GM21447 (cell line): ENCODE measurements around the gene SNED1.

Experiments used
- ATAC-seq: cut with Tn5 transposase; IDR thresholded peaks from one replicate; pipeline ENCODE4 v1.9.1; 2021; ENCODE audit not compliant: unreplicated experiment

The SNED1 gene

DNA sequence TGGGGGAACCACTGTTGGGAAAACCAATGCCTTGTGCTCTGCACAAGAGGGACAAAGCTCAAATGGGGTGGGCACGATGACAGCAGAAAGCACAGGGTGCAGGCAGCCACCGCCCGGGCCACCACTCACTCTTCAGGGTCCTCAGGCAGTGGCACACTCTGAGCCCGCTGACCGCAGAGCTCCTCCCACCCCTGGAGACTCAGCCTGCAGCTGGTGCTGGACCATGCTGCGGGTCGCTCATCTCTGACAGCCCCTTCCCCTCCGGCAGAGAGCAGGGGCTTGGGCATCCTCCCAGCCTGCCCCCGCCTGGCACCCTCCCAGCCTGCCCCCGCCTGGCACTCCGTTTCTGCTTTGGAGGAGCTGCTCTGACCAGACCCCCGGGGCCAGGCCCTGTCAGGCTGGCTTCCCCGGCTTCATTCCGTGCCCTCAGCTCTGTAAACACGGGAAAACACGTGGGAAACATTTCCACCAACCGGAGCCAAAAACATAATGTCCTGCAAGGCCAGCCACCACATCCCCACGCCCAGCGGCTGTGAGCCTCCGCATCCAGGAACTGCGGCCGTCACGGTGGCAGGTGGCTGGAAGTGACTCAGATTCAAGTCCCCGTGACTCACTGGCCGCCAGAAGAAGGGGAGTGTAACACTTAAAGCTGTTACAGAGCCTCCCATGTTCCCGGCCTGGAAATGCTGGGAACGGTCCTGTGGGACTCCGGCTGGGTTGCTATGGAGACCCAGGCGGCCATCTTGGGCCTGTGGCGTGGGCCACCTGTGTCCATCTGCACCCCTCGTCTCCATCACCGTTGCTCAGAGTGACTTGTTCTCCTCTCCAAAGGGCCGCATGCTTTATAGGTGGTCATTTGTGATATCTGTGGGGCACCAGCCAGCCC is 6.8 kb upstream of the SNED1 start:
- no peak for ATAC-seq

DNA sequence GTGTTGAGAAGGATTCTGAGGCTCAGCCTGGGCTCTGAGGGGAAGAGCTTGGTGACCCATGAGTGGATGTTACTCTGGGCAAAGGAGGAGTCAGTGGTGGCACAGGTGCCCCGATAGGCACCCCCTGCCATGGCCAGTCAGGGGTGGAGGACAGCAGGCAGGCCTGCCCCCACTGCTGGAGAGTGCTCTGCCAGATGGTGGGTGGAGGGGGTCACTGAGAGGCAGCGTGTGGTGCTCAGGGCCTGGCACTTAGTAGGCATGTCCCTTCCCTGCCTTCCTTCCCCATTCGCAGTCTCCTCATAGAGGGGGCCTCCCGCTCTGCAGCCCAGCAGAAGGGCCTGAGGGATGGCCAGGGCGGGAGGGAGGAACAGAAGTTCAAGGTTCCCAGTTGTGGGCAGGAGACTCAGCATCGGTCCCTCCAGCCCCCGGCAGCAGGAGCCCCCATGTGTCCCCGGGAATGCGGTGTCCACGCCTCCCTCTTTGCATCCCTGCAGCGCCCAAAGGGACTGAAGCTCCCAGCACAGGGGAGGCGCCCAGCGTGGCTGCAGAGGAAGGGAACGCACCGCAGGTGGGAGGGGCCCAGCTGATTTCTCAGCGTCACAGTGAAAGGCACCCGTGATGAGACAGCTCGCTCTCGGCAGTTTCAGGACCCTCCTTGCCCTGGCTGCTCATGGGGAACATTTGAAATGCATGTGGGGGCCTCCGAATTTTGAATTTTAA is 5.7 kb upstream of the SNED1 start:
- no peak for ATAC-seq

DNA sequence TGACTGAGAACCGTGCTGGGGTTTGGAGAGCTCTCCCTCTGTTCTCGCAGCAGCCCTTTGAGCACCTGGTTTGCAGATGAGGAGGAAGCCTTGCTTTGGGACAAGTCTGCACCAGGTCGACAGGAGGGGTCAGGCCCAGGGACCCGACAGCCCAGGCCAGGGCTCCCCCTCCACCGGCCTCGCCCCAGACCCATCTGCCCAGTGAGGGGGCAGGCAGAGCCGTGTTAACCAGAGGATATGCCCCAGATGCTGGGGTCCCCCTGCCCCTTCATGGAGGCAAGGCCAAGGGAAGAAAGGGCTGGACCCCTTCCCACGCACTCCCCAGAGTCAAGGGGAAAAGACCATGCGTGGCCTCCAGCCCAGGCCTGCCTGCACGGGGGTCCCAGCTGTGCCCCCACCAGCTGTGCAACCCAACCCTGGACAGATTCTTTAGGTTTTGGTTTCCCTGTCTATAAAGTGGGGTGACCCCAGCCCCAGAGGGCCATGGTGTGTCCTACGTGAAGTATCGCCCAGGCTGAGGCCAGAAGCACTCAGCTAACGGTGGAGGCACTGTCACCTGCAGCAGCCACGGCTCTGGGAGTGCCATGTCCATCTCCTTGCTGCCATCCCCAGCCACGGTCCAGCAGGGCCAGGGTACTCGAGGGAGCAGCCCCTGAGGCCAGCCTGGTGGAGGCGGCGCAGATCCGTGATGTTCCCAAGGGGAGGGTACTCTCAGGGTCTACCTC is 4.8 kb upstream of the SNED1 start:
- ATAC-seq, result no peak

DNA sequence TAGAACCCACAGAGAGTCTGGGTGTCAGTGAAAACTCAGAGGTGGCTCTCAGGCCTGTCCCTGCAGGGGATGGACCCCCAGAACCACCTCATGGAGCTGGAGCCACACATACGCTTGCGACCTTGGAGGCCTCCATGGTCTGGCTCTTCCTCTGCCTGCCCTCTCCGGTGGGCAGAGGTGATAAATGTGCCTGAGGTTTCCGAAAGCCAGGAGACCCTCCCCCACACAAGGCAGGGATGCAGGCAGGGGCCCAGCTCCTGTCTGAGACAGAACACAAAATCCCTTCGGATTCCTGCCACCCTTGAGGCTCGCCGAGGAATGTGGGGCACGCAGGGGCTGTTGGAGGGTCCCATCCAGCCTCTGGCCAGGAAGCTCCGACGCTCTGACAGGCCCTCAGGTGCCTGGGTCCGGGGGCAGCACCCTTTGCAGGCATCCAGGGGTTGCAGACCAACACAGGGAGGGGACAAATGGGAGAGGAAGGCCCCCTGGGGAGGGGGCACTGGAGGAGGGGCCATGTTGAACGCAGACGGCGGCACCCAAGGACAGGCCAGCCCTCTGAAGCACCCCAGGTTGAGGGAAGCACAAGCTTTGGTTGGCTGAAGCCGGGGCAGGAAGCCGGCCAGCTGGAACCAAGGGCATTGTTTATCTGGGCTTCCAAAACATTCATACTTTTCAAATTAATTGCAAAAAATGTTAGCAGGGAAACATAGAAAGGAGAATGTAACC is 4.1 kb upstream of the SNED1 start:
- ATAC-seq, result no peak

DNA sequence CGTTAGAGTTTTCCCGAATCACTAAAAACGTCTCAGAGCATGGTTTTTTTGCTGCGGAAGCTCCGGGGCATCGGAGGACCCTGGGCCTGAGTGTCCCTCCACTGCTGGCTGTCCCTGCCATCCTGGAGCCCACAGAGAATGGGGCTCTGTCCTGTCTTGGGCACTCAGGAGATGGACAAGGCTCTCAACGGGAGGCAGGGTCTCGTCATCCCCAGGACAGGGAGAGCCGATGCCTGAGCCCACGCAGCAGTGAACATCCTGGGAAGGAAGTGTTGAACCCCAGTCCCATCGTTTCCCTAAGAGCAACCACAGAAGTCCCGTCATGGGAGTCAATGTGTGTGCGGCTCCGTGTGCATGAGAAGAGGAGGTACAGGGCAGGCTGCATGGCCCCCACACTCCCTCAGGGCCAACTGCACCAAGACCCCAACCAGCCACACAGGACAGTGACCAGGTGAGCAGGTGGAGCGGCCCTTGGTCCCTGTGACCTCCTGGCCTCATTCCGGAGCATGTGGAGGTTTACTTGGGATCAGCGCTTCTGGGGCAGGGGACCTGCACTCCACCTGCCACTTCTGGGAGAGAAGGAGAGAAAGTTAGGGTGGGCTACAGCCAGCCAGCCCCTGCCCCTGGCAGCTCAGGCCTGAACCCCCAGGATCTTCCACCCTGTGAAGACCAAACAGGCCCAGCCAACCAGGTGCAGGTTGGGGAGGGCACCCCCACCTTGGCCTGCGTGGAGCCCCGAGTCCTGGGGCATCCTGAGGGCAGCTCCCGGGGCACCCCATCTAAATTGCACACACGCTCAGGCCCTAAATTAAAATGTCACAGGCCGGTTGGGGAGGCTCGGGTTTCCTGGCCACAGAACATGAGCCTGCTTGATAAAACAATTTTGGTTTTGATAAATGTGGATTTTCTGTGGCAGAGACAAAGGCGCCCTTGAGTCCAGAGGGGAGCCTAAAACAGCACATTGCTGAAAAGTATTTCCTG is 3.1 kb upstream of the SNED1 start:
- ATAC-seq, result no peak

DNA sequence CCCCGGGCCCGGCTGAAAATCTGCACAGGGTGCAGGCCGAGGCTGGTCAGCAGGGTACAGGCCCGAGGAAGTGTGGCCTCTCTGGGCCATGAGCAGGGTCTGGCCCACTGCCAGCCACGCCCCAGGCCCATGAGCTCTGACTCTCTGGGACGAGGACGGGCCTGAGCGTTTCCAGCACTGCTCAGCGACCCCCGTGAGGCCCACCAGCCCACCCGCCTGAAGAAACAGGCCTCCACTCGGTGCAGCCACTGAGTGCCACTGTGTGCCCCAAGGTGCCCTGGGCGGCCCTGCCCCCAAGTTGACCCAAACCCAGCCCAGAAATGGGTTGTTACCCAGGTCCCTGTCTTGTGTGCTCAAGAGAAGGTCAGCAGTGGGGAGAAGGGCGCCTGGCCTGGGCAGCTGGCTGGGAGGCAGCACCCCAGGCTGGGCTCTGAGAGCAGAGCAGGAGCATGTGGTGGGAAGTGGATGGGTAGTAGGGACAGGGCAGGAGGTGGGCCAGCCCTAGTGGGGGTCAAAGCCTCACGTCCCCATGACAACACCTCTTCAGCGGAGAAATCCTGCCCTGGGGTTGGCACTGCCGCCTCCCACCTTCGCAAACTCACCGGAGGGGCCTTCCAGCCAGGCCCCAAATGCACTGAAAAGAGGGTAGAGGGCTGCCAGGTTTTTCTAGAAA is 2.1 kb upstream of the SNED1 start:
- no peak for ATAC-seq

DNA sequence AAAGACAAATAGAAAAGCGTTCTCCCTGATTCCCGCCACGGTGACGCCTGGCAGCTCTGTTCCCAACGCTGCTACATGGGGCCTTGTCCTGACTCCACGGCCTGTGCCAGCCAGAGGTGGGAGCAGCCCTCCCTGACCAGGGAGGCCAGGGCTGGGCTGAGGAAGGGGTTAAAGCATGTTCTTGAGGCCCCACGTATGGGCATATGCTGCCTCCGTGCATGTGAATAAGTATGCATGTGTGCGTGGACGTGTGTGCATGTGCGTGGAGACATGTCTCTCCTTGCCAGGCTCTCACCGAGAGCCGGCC is 1.6 kb upstream of the SNED1 start:
- ATAC-seq, result no peak

DNA sequence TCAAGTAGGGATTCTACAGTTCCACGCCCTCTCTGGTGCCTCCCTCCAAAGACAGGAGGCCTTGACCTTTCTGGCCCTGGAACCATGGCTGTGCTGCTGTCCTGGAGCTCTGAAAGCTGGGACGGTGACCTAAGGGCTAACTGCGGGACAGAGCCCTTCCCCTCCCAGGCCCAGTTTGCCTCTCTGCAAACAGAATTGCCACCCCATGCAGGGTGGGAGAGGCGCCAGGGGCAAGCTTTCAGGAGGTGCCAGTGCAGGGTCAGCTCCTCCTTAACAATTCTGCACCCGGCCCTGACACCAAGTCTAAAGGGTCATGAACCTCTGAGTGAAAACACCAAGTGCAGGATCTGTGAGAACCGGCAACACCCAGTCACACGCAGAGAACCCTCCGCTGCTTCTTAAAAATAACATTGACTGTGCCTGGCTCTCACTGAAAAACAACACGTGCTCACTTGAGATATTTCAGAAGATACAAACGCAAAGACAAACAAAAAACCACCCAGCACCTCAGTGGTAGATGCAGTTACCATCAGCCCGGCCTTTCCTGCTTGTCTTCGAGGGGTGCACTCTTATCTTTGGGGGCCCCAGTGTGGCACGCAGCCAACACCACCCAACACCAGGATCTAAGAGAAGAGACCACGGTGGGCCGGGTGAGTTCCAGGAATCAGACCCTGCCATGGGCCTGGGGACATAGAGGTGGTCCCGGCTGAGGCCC is 1.1 kb upstream of the SNED1 start:
- no peak for ATAC-seq

DNA sequence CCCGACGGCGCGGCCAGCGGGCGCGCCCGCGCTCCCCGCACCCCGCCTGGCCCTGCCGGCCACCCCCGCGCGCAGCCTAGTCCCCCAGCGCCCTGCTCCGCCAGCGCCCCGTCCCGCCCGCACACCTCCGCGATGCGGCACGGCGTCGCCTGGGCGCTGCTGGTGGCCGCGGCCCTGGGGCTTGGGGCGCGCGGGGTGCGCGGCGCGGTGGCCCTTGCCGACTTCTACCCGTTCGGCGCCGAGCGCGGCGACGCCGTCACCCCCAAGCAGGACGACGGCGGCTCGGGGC is 232 bp downstream of the SNED1 start:
- no peak for ATAC-seq

DNA sequence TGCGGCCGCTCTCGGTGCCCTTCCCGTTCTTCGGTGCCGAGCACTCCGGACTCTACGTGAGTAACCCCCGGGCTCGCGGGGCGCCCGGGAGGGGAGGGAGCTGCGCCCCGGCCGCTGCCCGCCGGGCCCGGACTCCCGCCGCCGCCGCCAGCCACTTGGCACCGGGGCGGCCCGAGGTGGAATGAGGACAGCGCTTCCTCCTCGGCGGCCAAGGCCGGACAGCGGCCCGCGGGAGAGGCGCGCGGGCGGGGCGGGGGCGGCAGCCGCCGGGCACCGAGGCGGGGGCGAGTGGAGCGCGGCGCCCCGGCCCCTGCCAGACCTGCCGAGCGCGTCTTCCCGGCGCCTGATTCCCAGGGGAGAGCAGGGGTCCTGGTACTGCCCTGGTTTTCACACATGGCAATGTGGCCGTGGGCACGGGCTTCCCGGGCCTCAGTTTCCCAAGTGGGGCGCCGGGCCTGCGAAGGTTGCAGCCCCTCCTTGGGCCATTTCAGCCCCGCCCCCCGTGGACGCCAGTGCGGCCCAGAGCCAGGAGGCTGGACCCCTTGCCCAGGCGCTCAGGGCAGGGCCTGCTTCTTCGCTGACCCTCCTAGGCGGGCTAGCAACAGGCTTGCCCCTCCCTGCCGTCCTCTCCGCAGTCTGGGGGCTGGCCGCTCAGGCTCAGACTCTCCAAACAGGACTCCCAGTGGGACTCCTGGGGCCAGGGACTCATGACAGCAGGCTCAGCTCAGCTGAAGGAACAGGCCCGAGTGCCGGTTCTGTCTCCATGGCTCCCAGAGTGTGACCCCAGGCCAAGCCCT is 775 bp downstream of the SNED1 start:
- ATAC-seq, result no peak

DNA sequence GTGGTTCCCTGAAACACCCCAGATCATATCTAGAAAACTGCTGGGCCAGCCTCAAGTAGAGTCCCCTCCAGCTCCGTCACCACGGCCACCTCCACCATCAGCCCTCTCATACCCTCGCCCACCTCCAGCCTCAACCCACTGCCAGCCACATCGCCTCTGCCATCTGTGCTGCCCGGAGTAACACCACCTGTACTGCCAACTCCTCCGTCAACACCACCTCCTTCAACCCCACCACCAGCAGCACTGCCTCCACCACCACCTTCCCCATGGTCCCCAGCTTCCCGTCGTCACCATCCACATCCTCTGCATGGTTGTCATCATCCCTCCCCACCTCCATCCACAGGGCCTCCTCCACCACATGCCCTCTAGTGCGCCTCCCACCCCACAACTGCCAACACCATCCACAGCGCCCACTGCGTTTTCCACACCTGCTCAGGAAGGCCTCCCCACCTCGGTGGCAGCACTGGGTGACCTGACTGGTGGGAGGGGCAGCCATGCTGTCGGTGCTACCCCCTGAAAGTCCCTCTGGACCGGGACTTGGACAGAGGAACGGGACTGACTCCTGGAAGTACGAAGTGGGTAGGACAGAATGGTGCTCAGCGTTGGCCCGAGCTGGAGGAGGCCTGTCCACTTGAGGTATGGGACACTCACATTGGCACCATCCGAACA is 1.6 kb downstream of the SNED1 start:
- ATAC-seq, result no peak

DNA sequence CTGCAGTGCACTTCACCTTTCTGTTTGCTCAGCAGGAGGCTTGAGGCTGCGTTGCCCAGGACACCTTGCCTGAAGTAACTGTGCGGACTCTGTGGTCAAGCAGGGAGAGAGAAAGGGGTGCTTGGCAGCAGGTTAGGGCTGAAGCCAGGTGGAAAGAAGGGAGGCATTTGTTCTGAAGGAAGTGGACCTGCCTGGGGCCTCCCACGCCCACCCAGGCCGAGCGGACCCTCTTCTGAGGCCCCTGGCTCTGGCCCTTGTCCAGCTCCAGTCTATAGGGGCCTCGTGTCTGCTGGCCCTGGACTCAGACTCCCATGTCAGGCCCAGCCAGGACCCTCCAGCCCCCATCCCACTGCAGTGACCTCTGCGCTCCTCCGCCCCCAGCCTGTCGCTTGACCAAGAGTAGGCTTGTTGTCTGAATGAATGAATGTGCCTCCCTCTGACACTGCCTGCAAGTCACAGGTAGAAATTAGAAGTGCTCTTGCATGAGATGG is 2.5 kb downstream of the SNED1 start:
- no peak for ATAC-seq

DNA sequence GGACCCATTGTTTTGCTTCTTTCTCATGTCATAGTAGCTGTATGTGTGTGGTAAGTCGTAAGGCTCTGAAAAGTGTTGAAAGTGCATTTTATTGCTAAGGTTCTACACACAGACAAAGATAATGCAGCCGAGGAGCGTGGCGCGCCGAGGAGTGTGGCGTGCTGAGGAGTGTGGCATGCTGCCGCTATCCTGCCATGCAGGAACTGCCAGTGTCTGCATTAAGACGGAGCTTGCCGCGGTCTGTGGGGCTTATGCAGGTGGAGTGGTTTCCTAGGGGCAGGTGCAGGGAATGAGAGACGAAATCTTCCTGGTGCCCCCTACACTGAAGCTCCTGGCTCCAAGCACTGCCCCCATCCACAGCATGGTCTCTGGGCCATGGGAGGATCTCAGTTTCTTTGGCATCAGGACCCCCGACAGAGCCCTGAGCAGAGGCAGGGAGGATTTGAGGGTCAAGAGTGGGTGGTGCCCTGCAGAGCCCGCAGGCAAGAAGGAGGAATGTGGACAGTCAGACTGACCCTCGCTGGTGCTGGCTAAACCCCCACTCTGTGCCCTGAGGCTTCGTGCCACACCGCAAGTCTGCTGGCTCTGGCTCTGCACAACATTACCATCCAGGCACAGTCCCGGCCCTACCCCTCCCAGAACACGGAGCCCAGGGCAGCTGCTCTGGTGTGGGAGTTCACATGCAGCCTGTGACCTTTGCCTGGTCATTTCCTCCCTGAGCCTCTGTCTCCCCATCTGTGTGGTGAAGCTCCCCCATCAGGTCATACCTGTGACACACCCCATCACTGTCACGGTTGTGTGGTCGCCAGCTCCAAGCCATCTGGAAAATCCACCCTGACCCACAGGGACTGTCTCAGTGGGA is 3.2 kb downstream of the SNED1 start:
- no peak for ATAC-seq

DNA sequence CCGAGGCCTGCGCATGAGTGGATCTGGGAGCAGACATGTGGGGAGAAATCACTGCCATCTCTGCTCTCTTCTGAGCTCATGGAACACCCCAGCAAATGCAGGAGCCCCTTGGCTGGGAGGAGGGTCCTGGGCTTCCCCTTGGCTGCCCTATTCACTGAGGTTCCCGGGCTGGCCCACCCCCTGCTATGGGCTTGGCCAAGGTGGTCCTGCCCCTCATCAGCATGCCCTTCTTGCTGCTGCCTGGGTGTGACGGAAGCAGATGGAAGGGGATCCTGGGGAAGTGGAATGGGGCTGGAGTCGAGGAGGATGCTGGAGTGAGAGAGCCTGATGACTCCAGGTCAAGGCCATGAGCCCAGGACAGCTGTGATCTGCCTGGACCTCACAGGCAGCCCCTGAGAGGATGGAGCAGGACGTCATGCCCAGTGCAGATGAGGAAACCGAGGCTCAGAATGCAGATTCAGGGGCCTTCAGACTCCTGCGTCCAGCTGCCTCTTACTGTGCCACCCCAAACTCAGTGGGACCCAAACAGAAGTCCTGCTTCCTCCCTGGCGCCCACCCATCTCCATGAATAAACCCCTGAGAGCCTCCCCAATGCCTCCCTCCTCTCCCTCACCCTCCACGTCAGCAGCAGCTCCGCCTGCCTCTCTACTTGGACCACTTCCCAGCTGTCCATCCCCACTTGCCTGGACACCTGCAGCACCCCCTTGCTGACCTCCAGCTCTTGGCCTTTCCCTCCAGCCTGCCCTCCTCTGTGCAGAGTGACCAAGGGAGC is 4.0 kb downstream of the SNED1 start:
- ATAC-seq, result no peak

DNA sequence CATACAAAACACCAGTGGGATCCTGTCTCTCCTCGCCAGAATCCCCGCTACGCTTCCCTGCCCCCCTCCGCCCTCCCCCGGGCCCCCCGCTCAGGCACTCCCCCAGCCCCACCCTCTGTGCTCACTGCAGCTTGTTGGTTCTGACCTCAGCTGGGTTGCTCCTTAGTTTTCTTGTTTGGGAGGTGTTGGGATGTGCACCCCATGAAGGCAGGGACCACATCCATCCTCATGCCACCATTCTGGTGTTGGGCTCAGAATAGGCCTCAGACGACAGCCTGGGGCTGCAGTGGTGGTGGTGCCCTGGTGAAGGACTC is 4.6 kb downstream of the SNED1 start:
- no peak for ATAC-seq

DNA sequence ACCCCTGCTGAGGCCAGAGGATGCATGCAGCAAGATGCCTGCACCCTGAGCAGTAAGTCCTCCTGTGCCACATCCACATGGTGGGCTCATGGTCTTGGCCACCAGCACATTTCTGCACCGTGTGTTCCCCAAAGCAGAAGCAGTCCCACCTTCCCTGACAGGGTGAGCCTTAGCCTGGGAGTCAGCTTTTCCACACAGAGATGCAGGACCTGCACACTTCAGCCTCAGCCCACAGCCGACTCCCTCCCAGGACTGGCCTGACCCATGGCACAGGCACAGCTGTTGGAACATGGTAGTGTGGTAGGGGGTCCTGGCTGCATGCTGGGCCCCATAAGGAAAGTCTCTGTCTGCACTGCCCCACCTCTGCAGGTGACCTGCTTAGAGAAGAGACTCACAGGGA is 5.0 kb downstream of the SNED1 start:
- no peak for ATAC-seq
